ENCODE measurements around the gene HM13.

DNA sequence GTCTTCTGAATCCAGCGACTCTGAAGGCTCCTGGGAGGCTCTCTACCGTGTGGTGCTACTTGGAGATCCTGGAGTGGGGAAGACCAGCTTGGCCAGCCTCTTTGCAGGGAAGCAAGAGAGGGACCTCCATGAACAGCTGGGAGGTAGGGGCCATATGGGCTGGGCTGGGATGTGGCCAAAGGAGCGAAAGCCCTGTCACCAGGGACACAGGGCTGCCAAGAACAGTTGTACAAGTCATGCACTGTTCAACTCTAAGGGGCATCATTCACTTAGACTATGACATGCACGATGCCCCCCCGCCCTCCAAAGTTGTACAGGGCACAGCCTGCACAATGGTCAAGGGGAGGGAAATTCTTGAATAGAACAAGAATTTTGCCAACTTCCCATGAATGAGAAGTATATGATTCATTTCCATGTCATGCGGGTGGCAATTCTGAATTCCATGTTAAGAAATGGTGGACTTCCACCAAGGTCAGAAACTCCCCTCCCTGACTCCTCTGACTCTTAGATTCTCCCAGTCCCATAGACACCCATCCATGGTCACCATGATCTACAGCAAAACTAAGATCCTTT is 37.5 kb upstream of the HM13 start:
- TF ChIP-seq, protein P1, sequence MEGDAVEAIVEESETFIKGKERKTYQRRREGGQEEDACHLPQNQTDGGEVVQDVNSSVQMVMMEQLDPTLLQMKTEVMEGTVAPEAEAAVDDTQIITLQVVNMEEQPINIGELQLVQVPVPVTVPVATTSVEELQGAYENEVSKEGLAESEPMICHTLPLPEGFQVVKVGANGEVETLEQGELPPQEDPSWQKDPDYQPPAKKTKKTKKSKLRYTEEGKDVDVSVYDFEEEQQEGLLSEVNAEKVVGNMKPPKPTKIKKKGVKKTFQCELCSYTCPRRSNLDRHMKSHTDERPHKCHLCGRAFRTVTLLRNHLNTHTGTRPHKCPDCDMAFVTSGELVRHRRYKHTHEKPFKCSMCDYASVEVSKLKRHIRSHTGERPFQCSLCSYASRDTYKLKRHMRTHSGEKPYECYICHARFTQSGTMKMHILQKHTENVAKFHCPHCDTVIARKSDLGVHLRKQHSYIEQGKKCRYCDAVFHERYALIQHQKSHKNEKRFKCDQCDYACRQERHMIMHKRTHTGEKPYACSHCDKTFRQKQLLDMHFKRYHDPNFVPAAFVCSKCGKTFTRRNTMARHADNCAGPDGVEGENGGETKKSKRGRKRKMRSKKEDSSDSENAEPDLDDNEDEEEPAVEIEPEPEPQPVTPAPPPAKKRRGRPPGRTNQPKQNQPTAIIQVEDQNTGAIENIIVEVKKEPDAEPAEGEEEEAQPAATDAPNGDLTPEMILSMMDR (IDR thresholded peaks at IDR 0.05; ENCODE audit: low read depth, low read length, poor library complexity, severe bottlenecking), result no peak
- TF ChIP-seq EZH2phosphoT487 (IDR thresholded peaks at IDR 0.05; ENCODE audit: borderline replicate concordance, low read length), result no peak
